HG03460 (cell line): ENCODE data around the gene SUGCT.
A peak's percentile ranks its signal among the peaks of the same experiment; 100 is the strongest.

ENCODE experiments used
- ATAC-seq: cut with Tn5 transposase; IDR thresholded peaks from one replicate; pipeline ENCODE4 v1.9.1; 2021; ENCODE audit not compliant: unreplicated experiment

Gene SUGCT

DNA sequence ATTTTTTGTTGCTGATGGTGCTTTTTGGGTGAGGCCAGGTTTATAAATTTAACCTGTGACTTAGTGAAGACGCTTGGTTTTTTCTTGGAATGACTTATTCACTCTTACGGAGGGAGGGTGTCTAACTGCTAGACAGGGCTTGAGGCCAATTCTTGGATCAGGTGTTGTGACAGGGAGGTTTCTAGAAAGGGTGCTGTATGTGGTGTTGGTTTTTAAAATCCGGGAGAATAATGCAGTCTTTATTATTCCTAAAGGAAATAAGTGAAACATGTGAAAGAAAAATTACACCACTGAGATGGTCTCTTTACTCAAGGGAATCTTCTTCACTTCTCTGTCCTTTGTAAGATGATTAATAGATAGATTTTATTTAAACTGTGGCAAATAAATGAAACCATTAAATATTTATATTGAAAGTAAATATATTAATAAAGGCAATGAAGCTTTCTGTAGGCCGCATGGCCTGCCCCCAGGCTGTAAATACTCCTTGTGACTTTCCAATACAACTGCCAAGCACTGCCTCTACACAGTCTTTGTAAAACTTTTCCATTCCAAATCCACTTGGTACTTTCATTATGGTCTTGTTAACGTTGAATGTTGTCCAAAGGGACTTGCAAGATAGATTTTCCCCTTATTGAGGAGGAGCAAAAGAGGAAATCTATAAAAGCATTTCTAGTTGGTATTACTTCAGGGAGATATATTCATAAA lies 323.1 kb downstream of the SUGCT start:
- no peak for ATAC-seq

DNA sequence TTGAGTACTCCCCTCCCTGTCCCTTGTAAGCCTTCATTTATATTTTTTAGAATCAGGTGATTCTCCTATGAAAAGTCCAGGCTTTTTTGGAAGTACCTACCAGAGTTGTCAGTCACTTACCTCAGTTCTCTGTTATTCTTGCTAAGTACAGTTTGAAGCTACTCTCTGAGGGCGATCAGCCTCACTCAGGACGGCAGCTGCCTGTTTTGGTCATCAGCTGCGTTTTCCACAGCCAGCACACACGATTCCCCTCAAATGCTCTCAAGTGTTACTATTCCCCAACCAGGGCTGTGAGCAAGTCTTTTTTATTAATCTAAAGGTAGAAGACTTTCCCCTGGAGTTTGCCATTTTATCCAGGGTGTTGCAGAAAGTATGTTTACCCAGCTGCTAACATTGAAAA lies 328.6 kb downstream of the SUGCT start:
- no peak for ATAC-seq

DNA sequence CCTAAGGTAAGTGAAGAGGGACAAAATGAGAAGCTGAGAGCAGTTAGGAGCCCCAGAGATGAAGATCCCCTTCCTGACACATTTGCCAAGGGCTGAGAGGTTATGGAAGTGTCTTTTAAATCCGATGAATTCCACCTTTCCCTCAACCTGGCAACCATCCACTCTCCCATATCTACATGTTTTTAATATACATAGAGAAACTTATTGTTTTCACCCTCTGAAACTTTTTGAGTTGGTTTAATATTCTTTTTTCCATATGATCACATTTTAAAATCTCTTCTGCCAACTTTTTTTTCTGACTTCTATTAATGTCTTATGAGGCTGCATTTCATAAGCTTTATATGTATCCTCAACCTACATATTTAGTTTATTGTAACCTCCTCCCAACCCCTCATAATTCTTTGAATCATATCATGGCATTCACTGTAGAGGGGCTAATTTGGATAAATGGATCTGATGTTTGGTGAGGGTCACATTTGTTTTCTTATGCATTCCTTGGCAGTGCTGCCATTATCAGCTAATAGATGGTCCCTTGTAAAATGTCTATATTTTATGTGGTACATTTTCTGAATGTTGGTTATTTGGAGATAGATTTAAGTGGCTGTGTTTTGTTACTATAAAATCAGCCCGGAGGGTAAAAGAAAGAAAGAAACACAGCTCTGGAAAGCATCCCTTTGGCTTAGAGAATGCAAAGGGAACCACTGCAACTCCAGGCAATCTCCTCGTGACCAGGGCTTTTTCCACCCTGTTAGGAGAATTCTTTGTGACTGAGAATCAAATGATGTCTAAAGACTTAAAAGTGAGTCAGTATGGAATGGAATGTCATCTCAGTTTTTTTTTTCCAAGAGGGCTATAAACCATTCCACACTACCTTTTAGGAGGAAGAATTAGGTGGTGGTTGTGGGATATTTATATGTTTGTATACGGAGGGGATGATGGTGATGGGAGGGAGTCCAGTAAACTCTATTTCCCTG lies 334.4 kb downstream of the SUGCT start:
- ATAC-seq, result no peak

DNA sequence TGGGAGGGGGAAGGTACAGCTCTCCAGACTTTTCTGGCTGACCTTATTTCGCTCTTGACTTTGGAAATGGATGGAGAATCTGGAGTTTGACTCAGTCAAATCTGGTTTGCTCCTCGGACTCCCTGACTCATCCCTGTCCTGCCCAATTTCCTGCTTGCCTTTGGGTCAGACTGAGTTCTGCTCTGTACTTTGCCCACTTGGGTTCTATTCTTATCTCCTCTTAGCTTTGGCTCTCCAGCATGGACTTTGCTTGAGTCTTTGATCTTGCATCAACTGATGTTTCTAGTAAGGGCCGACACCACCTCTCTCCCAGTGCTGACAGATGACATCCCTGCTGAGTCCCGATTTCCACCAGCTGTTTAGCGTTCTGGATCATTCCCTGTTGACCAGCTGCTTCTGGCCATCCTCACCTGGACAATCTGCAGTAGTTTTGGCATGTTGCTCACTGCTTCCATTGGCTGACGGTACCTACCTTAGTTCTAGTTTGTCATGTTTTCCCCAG lies 335.3 kb downstream of the SUGCT start:
- no peak for ATAC-seq

DNA sequence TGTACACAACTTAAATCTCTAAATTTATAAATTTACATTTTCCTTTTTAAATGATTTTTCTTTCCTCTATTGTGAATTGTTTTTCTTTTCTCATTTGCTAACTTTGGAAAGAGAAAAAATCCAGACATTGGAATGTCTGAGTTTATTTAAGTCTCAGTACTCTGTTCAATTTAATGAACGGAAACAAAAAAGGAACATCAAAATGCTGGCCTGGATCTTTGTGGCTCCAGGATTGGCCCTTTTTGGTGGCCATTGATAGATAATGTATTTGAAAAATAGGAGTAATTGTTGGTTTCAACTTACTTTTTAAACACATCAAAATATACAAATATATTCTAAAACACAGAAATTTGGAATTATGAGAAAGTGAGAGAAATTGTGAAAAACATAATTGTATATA lies 336.0 kb downstream of the SUGCT start:
- ATAC-seq, result no peak

DNA sequence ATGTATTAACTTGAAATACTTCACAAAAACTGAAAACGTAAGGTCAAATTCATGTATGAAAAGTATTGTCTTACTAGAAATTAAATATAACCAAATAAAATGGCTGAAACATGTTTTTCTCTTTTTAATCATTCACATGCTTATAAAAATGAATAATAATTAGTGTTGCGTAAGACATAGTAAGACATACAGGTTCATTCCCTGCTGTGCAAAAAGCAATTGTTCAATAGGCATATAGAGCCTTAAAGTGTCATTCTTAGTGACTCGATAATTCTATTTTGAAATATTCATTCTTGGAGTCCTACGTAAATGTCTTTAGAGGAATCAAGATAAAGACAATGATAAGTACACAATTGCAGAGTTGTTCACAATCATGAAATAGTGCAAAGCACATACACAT lies 337.1 kb downstream of the SUGCT start:
- no peak for ATAC-seq

DNA sequence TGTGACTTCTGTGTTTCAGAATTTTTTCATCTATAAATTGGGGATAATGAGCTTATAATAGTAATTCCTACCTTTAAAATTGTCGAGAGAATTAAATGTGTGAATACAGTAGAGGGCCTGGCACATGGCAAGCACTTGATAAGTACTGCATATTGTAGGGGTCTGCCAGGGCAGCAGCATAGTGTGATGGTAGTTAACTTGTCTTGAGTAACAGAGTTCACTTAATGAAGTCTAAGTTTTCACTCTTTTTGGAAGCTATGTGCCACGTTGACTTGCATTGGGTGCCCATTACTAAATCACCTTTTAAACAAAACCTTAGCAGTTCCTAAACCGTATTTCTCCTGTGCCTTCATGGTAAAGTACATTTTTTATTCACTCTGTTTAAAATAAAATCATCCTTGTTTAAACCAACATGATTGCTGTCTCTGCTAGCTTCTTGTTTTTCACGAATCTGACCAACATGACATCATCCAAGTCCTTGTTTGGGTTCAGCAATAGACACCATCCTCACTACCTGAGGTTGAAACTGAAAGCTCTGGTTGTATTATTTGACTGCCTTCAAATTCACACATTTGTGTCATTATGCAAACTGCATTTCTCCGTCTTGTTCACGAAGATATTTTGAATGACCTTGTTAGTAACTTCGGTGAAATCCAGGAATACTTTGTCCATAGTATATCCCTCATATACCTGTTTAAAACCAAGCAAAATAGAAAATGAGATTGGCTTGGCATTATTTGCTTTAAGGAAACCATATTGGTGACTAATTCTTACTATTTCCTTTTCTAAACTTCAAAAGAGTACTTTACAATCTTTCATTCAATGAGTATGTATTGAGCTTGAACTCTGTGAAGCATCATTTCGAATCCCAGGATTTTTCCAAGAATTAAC lies 340.2 kb downstream of the SUGCT start:
- peak; percentile 99 for ATAC-seq

DNA sequence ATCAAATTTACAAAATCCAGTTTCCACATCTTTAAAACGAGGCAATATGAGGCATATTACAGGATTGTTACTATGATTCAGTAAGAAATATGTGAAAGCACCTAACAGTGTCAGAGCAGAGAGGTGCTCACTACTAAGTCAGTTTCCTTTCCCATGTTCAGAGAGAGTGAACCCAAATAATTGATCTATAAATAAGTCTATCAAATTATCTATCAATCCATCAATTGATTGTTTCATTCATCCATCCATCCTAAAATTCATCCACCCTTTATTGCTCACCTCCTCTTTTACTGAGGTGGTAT lies 340.8 kb downstream of the SUGCT start:
- no peak for ATAC-seq

DNA sequence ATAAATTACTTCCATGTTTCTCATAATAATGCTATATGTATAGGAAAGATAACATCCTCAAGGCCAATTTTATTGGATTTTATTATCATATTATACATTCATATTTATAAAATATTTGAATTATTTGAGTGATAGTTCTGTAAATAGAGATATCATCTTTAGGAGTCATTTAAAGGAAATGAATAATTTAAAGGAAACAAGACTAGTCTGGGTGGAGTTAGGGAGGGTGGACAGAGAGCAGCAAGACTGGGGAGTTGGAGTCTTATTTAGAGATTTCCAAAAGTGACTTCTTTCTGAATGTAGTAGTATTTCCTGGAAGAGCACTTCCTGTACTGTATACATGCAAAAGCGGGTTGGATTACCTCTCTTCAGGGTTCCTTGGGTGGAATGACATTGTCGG lies 342.3 kb downstream of the SUGCT start:
- ATAC-seq, result no peak

DNA sequence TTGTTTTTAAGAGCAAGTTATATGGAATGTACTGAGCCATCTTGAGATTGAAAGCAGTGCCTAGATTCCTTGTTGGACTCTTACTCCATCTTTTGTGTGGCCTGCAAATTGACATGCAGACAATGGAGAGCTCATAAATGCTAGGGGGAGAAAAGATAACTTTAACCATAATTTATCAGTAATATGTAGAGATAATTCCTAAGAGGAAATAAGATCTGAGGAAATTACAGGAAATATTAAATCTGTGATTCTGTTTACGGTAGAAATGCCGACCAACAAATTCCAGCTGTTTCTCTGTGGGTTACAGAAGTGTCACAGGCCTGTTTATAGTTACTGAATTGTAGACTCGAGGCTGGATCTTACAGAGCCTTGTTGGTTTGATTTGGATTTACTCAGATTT lies 348.0 kb downstream of the SUGCT start:
- ATAC-seq, result no peak

DNA sequence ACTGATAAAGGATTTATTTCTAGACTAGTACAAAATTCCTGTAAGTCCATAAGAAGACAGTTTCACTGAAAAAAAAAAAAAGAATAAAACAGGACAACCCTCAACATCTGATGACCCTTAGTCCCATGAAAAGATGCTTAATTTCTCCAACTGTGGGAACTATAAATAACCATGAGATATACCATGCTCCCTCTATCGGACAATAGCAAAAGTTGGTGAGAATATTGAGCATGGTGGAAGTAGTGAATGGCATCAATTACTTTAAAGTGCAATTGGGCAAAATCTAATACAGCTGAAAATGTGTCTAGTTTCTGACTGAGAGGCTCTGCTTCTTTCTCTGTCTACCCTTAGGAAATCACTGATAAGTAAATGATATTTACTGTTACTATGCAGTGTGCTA lies 348.8 kb downstream of the SUGCT start:
- no peak for ATAC-seq

DNA sequence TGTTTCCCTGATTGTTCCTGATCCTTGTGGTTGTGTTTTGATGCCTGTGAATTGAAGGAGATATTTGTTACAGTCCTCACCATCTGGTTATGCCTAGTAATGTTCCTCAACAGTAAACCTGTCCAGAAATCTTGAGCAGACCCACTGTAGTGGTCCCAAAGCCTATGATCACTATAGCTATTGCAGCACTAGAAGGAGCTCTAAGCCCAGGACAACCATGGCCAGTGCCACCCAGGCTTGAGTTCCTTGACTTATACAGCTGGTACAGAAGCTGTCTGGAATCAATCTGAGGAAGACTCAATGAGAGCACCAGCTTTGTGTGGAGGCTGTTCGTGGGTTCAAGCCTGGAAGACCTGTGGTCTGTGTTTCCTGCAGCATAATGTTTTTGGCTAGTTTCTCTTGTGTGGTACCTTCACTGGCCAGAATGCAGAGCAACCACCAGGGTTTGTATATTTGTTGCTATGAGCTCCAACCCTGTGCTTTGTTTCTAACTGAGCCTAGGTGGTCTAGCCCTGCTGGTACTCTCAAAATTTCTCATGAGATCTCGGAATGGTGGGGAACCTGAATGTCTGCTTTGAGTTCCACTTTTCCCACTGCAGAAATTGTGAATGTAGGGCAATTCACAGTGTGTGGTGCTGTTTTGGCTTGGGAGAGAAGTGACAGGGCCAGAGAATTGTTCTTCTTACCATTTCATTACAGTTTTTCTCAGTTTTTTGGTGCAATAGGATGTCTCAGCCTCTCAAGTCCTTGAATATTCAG lies 355.2 kb downstream of the SUGCT start:
- no peak for ATAC-seq

DNA sequence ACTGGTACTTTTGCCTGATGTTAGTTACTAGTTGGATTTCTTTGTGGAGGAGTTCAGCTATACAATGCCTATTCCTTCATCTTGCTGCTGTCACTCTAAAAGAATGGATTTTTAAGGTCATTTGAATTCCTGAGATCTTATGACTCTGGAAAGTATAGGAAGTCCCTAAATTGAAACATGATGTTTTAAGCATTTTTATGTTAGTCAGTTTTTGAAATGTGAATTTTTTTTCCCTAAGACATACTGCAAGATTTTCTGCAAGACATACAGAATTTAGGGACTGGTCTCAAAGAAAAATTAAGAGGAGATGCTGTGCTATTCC lies 355.8 kb downstream of the SUGCT start:
- ATAC-seq, result no peak

DNA sequence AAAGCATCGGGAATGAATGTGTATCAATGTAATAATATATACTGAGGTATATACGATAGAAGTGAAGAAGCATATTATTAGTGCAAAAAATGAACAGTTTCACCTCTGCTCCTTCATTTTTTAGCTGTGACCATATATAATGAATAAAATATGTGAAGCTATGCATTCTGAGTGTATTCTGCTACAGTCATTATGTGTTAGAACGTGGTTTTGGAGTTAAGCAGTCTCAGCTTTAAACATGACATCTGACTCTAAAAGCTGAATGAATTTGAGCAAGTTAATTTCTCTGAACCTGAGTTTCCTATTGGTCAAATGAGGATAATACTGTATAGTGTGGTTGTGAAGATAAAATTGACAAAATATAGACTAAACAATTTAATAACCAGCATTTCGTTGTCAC lies 358.1 kb downstream of the SUGCT start:
- no peak for ATAC-seq

DNA sequence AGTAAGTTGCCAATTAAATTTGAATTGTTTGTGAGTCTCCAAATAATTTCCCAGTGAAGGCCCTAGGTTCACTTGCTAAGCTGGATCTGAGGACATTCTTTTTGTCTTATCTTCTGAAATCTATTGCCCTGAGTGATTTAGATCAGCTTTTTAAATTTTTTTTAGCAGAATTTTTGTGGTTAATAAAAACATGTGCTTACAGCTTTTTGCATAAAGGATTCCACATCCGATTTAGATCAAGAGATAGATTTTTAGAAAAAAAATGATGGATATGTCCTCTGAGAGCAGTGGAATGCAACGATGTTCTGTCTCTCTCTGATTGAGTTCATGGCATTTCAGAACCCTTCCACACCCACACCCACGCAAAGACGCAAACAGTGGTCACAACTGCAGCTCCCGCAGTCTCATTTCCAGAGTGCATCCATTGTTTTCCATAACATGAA lies 358.8 kb downstream of the SUGCT start:
- no peak for ATAC-seq

DNA sequence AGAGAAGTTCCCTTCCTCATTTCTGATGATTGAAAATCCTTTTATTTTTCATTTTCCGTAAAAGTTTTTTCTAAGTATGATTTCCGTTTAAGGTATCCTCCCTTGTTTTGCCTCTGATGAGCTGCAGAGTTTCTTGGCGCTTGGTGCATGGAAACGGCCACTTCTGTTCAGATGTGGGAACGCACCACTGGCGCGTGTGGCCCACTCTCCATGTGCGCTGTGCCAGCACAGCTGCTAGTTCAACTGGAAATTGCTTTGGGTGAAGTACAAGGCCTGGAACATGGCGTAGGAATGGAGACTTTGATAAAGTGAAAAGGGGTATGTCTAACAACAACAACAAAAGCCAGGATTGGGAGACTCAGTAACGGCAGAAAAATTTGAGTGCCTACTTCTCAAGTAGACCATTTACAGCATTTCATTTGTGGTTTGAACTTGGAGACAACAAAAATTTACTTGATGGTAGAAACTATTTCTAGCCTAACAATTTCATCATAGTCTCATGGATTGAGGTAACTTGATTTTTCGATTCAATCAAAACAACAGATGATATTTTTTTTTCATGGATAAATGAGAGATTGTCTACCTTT lies 364.2 kb downstream of the SUGCT start:
- no peak for ATAC-seq

DNA sequence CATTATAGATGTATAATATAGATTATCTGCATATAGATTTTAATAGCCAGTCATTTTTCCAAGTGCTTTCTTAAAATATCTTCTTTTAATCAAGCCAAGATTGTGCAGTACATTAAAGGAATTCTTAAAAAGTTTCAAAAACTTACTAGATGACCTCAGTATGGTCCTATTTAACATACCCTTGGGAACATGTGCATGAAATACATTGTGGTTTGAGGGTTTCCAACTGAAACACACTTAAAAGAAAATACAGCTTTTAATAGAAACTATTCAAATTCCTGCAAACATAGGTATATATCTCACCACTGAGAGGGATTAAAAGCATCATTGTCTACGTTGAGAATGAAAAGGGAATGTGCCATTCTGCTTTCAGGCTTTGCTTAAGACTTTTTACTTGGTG lies 364.9 kb downstream of the SUGCT start:
- ATAC-seq, result no peak

DNA sequence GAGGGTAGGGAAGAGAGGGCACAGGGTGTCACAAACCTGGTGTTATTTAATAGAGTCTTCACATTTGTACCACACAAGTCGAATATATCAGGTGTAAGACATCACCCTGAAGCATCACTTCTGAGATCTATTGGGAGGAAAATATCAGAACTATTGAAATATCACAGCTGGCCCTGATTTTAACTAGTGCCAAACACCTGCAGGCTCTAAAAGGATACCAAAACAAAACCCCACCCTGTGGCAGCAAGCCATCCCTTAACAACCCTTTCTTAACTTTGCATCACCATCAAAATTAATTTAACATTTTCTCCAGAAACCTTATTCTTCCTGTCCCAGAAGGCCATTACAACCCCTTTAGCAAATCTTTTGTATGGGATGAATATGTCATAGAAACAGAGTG lies 365.4 kb downstream of the SUGCT start:
- ATAC-seq, result no peak

DNA sequence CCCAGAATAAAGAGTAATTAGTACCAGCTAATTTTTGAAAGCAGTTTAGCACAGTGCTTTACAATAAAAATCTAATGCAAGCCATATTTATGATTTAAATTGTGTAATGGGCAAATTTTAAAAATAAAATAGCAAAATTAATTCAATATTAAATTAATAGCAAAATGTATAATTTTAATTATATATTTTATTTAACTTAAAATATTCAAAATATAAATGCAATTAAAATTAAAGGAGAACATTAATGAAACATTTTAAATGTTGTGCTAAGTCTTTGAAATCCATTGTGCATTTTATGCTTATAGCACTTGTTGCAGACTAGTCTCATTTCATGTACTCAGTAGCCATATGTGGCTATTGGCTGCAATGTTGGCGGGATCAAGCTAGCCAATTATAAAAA lies 367.6 kb downstream of the SUGCT start:
- no peak for ATAC-seq

DNA sequence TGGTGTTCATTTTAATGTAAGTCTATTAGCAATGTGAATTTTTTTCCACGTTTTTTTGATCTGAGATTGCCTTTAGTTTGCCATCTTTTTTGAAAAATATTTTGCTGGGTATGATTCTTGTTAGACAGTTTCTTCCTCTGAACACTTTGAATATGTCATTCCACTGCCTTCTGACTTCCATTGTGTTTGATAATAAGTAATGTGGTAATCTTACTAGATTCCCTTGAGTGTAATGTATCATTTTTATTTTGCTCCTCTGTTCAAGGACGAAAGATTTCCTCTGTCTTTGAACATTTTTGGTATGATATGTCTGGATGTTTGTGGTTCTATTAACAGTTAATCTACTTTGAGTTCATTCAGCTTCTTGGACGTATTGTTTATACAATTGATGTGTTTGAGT lies 371.4 kb downstream of the SUGCT start:
- ATAC-seq, result no peak
